Endothelial cell of umbilical vein (primary cell): ENCODE data around the gene TTC13. TPM values are rescaled to one million over a fixed set of nuclear protein-coding genes. Genes with fewer than 3 reads are reported as not detected.

Experiments used
- BruUV-seq: library from RNA; stranded (reverse); fragments of 400-500 nt; replicated peaks from 2 replicates; lab custom pipeline; 2021; lab: Mats Ljungman, UMichigan
- CTCF ChIA-PET: fragments of 300-600, 350-600 bp; sonication (Branson Sonifier 250); formaldehyde crosslinking; loops from one replicate; lab custom pipeline; 2021; ENCODE audit warnings: antibody characterized with exemption, inconsistent platforms; lab: Charles Lee
- POLR2A ChIA-PET: fragments of 300-600, 350-600 bp; sonication (Branson Sonifier 250); formaldehyde crosslinking; loops from one replicate; lab custom pipeline; 2021; ENCODE audit warnings: antibody characterized with exemption, inconsistent platforms; lab: Charles Lee
- DNase-seq: peaks from one replicate; pipeline ENCODE4 v3.0.0-alpha.2; 2011; ENCODE audit warnings: low read depth, low spot score
- FAIRE-seq: peaks from 2 replicates; lab custom pipeline; 2011; peaks lifted over from hg19 to GRCh38; lab: Jason Lieb, UNC
- H2AFZ ChIP-seq: 2 replicates; pipeline ENCODE4 v1.6.0; 2012; ENCODE audit warnings: low read depth, low read length, control low read depth, inconsistent platforms
- H3K27ac ChIP-seq: 2 replicates; pipeline ENCODE4 v1.5.1; 2011; ENCODE audit warnings: low read depth, mild to moderate bottlenecking, control low read depth, low read length, moderate library complexity; ENCODE audit not compliant: insufficient read depth
- H3K27me3 ChIP-seq, 2 experiments: 2 replicates each; pipeline versions ENCODE4 v1.6.0 to v1.6.1; 2011; ENCODE audit warnings: low read length in 2 of 2, mixed read lengths in 1 of 2; ENCODE audit not compliant: control insufficient read depth in 2 of 2, insufficient read depth in 2 of 2
- H3K36me3 ChIP-seq, 2 experiments: 2 replicates in 1 of 2; 3 replicates in 1 of 2; pipeline ENCODE4 v1.5.1; 2011; ENCODE audit warnings: low read length in 2 of 2, mild to moderate bottlenecking in 1 of 2, moderate library complexity in 1 of 2; ENCODE audit not compliant: control insufficient read depth in 2 of 2, insufficient read depth in 2 of 2; ENCODE audit errors: extremely low read depth in 1 of 2
- H3K4me1 ChIP-seq: 3 replicates; pipeline ENCODE4 v1.5.1; 2011; ENCODE audit warnings: mild to moderate bottlenecking, low read length; ENCODE audit not compliant: control insufficient read depth, insufficient read depth; ENCODE audit errors: extremely low read depth
- H3K4me2 ChIP-seq: 2 replicates; pipeline ENCODE4 v1.6.1; 2011; ENCODE audit warnings: low read length, control low read depth, mixed read lengths; ENCODE audit not compliant: insufficient read depth
- H3K4me3 ChIP-seq, 3 experiments: fragments of 200-600 bp in 1 of 3; sonication (generic), shearing (Covaris generic) in 1 of 3; replicated peaks in 1 of 3; 2 replicates each; pipeline ENCODE4 v1.5.1; 2011 to 2016; ENCODE audit warnings: control low read depth in 3 of 3, low read length in 3 of 3, mild to moderate bottlenecking in 2 of 3, inconsistent platforms in 1 of 3, low read depth in 1 of 3, moderate library complexity in 1 of 3; ENCODE audit not compliant: insufficient read depth in 1 of 3
- H3K79me2 ChIP-seq: 2 replicates; pipeline ENCODE4 v1.6.0; 2012; ENCODE audit warnings: low read length, inconsistent platforms; ENCODE audit not compliant: control insufficient read depth, insufficient read depth
- H3K9ac ChIP-seq: replicated peaks from 2 replicates; pipeline ENCODE3; 2011; ENCODE audit warnings: low read length, control low read depth; ENCODE audit not compliant: insufficient read depth; ENCODE audit errors: extremely low read depth
- H3K9me1 ChIP-seq: replicated peaks from 3 replicates; pipeline ENCODE4 v1.6.0; 2011; ENCODE audit warnings: mild to moderate bottlenecking, low read length; ENCODE audit not compliant: control insufficient read depth, insufficient read depth; ENCODE audit errors: extremely low read depth
- H3K9me3 ChIP-seq: replicated peaks from 2 replicates; pipeline ENCODE4 v1.5.1; 2012; ENCODE audit warnings: low read length, inconsistent platforms; ENCODE audit not compliant: control insufficient read depth, insufficient read depth
- H4K20me1 ChIP-seq: replicated peaks from 2 replicates; pipeline ENCODE3; 2011; ENCODE audit warnings: mild to moderate bottlenecking, low read length; ENCODE audit not compliant: control insufficient read depth, insufficient read depth; ENCODE audit errors: extremely low read depth
- CTCF ChIP-seq, 2 donors: IDR thresholded peaks; 1 replicate in 1 of 2; 2 replicates in 1 of 2; pipeline ENCODE4 v1.5.1; 2011; ENCODE audit warnings: low read length in 2 of 2, mild to moderate bottlenecking in 2 of 2, moderate library complexity in 2 of 2, control low read depth in 1 of 2, inconsistent platforms in 1 of 2, low read depth in 1 of 2; ENCODE audit not compliant: insufficient read depth in 1 of 2; ENCODE audit errors: extremely low read depth in 1 of 2
- EZH2 ChIP-seq: IDR thresholded peaks from 2 replicates; pipeline ENCODE4 v1.6.1; 2012; ENCODE audit warnings: borderline replicate concordance, low read depth, mild to moderate bottlenecking, moderate library complexity, low read length, inconsistent platforms; ENCODE audit not compliant: severe bottlenecking
- FOS ChIP-seq: IDR thresholded peaks from 2 replicates; pipeline ENCODE4 v1.6.1; 2011; ENCODE audit warnings: mild to moderate bottlenecking, low read length, moderate library complexity, borderline replicate concordance; ENCODE audit not compliant: insufficient read depth
- GATA2 ChIP-seq: IDR thresholded peaks from 2 replicates; pipeline ENCODE4 v1.7.0; 2011; ENCODE audit warnings: low read depth, mild to moderate bottlenecking, moderate library complexity, mixed read lengths, low read length; ENCODE audit not compliant: insufficient read length, insufficient read depth
- JUN ChIP-seq: IDR thresholded peaks from 2 replicates; pipeline ENCODE4 v1.6.1; 2011; ENCODE audit warnings: borderline replicate concordance, low read depth; ENCODE audit not compliant: insufficient read length, insufficient read depth
- MAX ChIP-seq: IDR thresholded peaks from 2 replicates; pipeline ENCODE4 v1.6.1; 2011; ENCODE audit not compliant: insufficient read depth, insufficient read length
- MYC ChIP-seq: IDR thresholded peaks from one replicate; pipeline ENCODE4 v1.6.1; 2011; ENCODE audit warnings: mild to moderate bottlenecking, low read depth, low read length
- POLR2A ChIP-seq: IDR thresholded peaks from 2 replicates; pipeline ENCODE4 v1.6.1; 2012; ENCODE audit warnings: low read depth, mild to moderate bottlenecking, control low read depth, low read length
- POLR2AphosphoS5 ChIP-seq: IDR thresholded peaks from 2 replicates; pipeline ENCODE4 v1.6.1; 2012; ENCODE audit warnings: low read depth, mild to moderate bottlenecking, control low read depth, low read length, moderate library complexity; ENCODE audit not compliant: insufficient read depth
- dilution Hi-C: fragments of 300-500 bp; cut with MboI; formaldehyde crosslinking; loops from one replicate; pipeline ENCODE4 v1.15.0; 2019; ENCODE audit warnings: low sequenced_read_pairs; ENCODE audit not compliant: extremely low pct_ligation_motif_present
- intact Hi-C: fragments of 100-400 bp; cut with micrococcal nuclease; formaldehyde crosslinking; loops from one replicate; pipeline ENCODE4 v1.10.0; 2022
- polyA plus RNA-seq, 4 experiments: library from polyadenylated mRNA; depleted of rRNA in 3 of 4; stranded (reverse) in 3 of 4; unstranded in 1 of 4; fragments of >200 nt; gene quantifications; 2 replicates each; pipeline versions ENCODE4 v1.2.1 to v1.2.3, GENCODE V29; 2011 to 2012; ENCODE audit warnings: missing spikeins in 1 of 4
- total RNA-seq: library from RNA; stranded (reverse); gene quantifications from 2 replicates; pipeline ENCODE4 v1.2.3, GENCODE V29; 2021

TTC13 gene
- total and polyA plus RNA-seq, 2 donors (not counting 3 experiments of a cell fraction or from before 2014, with no cell fraction given), result 8.8 to 23.9 TPM

GRCh38 chr1:230925608-230926007, 53.1 kb downstream of the TTC13 start:
- Histone ChIP-seq H3K79me2 (no peaks in the 10 kb centered on the region), H3K4me2 (no peak overlapping the region), H2AFZ (no peak overlapping the region), H3K9me1 (no peaks in the 10 kb centered on the region), H3K27me3 (no peaks in the 10 kb centered on the region), H3K4me3 (no peak overlapping the region), H3K9me3 (no peaks in the 10 kb centered on the region), H3K36me3 (peaks cover 0 to 10% of the 10 kb centered on the region in 2 experiments), H3K9ac (no peak overlapping the region), H3K4me1 (no peaks in the 10 kb centered on the region), H4K20me1 (no peaks in the 10 kb centered on the region), H3K27ac (no peak overlapping the region)
- TF ChIP-seq GATA2 (no peak), EZH2 (no peak), POLR2A (no peak), FOS (no peak), JUN (no peak), CTCF (IDR thresholded peaks at IDR 0.05; ENCODE audit: extremely low read depth in 1 of 2, insufficient read depth in 1 of 2, low read depth in 1 of 2, low read length in 2 of 2) (no peak), MAX (no peak), MYC (no peak), POLR2AphosphoS5 (no peak)
- dilution Hi-C loops (no loop called here), intact Hi-C loops (no loop called here)
- FAIRE-seq (no peak), DNase-seq (no peak)
- CTCF ChIA-PET, result no interaction called here
- POLR2A ChIA-PET, result interaction anchor here (0.6 kb wide), 1 partner anchor 233 kb away, joined by 7 read pairs; no protein-coding TSS in a partner anchor
- BruUV-seq, result no TSS peak
